Adrenal gland (tissue), 5 donors: ENCODE data around the gene SCAMP5.

Experiments
- CTCF ChIP-seq, 6 experiments: fragments of 450-650 bp in 4 of 6; fragments of 200-600 bp in 2 of 6; sonication (generic) in 1 of 6; IDR thresholded peaks; 1 replicate in 5 of 6; 2 replicates in 1 of 6; pipeline versions ENCODE4 v1.5.1 to v1.8.0; 2016 to 2021; ENCODE audit warnings: antibody characterized with exemption in 6 of 6, mild to moderate bottlenecking in 2 of 6, moderate library complexity in 1 of 6
- POLR2A ChIP-seq, 2 donors: fragments of 450-650 bp; IDR thresholded peaks; one replicate each; pipeline ENCODE4 v1.6.1; 2017; ENCODE audit warnings: antibody characterized with exemption in 2 of 2, mild to moderate bottlenecking in 2 of 2, moderate library complexity in 1 of 2
- donor health status: DM: no; HTN: no; CAD: no.

DNA sequence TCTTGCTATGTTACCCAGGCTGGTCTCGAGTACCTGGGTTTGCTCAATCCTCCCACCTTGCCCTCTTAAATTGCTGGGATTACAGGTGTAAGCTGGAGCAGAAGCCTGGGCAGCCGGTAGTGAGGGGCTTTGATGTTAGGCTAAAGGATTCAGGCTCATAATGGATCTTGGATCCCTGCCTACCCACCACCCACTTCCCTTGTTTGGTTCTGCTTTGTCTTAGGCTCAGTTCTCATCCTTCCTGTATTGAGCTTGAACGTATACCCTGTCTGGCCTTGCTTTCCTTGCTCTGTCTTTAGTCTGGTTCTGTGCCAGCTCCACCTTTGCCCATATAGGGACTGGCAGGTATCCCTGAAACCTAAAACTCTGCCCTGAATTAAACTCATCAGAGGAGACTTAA lies 29.7 kb downstream of the SCAMP5 start:
- TF ChIP-seq POLR2A (IDR thresholded peaks at IDR 0.05), result no peak
- TF ChIP-seq CTCF (IDR thresholded peaks at IDR 0.05), result no peak
